D721Med (cell line): Measurements from ENCODE around the gene CGB7.
"Not testable (repeated sequence)": the region's sequence is repeated elsewhere in the genome, so short reads cannot be mapped to it uniquely, and the experiment has no call there.

Experiments
- DNase-seq: peaks from one replicate; pipeline ENCODE4 v3.0.0; 2011; ENCODE audit warnings: low spot score; ENCODE audit not compliant: insufficient read length
- FAIRE-seq: peaks from 2 replicates; lab custom pipeline; 2011; peaks lifted over from hg19 to GRCh38; lab: Jason Lieb, UNC
- TF ChIP-seq, protein P1 (sequence below): IDR thresholded peaks from 2 replicates; pipeline ENCODE4 v1.5.1; 2012; ENCODE audit warnings: mild to moderate bottlenecking, control low read depth; ENCODE audit not compliant: insufficient read depth; ENCODE audit errors: missing control alignments

Gene CGB7

DNA sequence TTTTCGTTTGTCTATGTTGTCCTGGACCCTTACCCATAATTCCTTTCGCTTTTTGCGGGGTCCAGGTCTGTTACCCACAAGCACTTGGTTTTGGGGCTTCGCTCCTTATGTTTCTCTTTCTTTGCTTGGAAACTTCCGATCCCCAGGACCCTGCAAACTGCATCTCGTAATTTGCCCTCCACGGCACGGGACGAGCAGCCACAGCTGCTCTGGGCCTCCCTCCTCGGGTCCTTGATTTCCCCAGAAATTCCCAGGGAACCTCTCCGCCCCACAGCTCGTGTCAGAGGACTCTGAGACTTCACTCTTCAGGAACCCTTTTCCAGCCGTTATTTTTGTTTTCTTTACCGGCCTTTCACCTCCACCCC lies 28.3 kb upstream of the CGB7 start:
- no peak for DNase-seq
- TF ChIP-seq, protein P1, sequence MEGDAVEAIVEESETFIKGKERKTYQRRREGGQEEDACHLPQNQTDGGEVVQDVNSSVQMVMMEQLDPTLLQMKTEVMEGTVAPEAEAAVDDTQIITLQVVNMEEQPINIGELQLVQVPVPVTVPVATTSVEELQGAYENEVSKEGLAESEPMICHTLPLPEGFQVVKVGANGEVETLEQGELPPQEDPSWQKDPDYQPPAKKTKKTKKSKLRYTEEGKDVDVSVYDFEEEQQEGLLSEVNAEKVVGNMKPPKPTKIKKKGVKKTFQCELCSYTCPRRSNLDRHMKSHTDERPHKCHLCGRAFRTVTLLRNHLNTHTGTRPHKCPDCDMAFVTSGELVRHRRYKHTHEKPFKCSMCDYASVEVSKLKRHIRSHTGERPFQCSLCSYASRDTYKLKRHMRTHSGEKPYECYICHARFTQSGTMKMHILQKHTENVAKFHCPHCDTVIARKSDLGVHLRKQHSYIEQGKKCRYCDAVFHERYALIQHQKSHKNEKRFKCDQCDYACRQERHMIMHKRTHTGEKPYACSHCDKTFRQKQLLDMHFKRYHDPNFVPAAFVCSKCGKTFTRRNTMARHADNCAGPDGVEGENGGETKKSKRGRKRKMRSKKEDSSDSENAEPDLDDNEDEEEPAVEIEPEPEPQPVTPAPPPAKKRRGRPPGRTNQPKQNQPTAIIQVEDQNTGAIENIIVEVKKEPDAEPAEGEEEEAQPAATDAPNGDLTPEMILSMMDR, result no peak
- FAIRE-seq, result no peak

DNA sequence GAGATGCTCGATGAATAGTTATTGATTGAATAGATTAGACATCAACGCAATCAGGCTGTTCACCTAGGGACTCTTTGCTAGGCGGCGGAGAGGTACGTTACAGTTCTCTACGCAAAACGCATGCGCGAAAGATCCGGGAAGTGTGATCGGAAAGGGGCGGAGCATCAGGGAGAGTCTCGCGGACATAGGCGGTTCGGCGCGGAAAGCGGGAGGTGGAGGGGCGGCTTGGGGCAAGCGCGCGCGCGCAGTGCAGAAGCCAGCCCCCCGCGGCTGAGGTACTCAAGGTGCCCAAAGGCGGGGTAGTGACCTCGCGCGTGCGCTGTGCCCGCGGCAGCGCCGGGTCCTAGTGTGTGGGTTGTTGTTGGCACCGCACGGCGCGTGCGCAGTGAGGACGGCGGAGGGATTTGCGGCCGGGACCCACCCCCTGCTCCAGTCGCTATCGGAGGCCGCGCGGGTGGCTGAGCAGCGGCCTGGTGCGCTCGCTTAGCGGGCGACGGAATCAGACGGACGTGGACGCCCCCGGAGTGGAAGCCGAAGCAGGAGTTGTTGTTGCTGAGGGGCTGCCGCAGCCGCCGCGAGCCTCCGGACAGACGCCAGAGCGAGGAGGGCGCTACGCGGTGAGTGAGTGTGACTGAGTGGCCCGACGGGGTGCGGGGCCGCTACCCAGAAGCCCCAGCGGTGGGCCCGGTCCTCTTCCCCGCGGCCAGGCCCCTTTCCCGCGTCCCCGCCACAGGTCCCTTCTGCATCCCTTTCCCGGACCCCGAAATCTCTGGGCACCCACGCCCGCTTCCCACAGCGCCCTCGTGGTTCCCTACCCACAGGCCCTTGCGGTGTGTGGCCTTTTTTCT lies 27.7 kb upstream of the CGB7 start, which contains the start of gene SNRNP70:
TSS of gene SNRNP70 (plus strand) at position 432 of the 848 bp plus-strand sequence. CDS start 964 bp downstream, outside the sequence.
- DNase-seq, result peak; percentile 99
- TF ChIP-seq, protein P1, result no peak
- FAIRE-seq, result no peak

DNA sequence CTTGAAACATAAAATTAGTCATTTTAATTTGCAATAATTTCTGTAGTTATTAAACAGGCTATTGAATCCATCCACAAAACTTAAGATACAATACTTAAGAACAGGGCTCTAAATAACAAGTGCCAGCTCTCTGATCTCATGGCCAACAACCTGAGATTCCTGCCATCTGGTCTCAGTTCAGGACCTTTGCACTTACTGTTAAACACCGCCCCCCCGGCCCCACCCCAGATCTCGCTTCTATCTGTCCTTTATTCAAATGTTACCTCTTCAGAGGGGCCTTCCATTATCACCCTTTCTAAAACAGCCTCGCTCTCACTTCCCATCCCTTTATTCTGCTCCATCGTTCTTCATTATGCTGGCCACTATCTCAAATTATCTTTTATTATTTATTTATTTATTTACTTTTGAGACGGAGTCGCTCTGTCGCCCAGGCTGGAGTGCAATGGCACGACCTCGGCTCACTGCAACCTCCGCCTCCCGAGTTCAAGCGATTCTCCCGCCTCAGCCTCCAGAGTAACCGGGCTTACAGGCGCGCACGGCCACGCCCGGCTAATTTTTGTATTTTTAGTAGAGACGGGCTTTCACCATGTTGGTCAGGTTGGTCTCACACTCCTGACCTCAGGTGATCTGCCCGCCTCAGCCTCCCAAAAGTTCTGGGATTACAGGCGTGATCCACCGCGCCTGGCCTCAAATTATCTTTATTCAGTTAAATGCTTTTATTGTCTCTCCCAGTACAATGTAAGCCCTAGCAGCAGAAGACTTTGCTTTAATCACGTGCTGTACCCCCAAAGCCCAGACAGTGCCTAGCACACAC lies 26.9 kb upstream of the CGB7 start:
- TF ChIP-seq, protein P1, result no peak
- no peak for DNase-seq
- no peak for FAIRE-seq

DNA sequence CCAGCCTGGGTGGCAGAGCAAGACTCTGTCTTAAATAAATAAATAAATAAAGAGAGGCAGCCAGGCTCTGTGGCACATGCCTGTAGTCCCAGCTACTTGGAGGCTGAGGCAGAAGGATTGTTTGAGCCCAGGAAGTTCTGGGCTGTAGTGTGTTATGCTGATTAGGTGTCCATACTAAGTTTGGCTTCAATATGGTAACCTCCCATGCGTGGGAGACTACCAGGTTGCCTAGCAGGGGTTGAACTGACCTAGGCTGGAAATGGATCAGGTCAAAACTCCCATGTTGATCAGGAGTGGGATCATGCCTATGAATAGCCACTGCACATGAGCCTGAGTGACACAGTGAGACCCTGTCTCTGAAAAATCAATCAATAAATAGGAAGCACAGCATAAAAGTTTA lies 23.7 kb upstream of the CGB7 start:
- FAIRE-seq (no peak), DNase-seq (no peak)
- TF ChIP-seq, protein P1, result no peak

DNA sequence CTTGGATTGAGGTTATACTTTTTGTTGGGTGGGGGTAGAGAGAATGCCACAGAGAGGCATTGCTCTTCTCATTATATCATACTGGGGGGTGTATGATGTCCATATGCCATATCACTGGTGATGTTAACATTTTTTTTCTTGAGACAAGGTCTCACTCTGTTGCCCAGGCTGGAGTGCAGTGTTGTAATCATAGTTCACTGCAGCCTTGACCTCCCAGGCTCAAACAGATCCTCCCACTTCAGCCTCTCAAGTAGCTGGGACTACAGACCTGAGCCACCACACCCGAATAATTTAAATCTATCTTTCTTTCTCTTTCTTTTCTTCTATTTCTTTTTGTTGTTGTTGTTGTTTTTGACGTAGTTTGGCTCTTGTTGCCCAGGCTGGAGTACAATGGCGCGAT lies 22.8 kb upstream of the CGB7 start:
- DNase-seq (no peak), FAIRE-seq (no peak)
- TF ChIP-seq, protein P1, result no peak

DNA sequence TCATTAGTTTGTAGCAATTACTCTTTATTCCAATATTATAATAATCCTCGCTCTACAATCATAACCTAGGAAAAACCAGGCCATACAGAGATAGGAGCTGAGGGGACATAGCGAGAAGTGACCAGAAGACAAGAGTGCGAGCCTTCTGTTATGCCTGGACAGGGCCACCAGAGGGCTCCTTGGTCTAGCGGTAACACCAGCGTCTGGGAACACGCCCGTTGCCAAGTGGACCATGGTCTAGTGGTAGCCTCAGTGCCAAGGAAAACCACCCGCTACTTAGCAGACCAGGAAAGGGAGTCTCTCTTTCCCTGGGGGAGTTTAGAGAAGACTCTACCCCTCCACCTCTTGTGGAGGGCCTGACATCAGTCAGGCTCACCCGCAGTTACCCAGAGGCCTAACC lies 17.3 kb upstream of the CGB7 start:
- TF ChIP-seq, protein P1, result peak; percentile 49
- not testable (repeated sequence) for FAIRE-seq, DNase-seq
